ENCODE measurements around the gene AKAP12. TPM values are rescaled to one million over a fixed set of nuclear protein-coding genes. Genes with fewer than 3 reads are reported as not detected.

Gene AKAP12
- 113 and 143 TPM in 2 replicates for total RNA-seq

DNA sequence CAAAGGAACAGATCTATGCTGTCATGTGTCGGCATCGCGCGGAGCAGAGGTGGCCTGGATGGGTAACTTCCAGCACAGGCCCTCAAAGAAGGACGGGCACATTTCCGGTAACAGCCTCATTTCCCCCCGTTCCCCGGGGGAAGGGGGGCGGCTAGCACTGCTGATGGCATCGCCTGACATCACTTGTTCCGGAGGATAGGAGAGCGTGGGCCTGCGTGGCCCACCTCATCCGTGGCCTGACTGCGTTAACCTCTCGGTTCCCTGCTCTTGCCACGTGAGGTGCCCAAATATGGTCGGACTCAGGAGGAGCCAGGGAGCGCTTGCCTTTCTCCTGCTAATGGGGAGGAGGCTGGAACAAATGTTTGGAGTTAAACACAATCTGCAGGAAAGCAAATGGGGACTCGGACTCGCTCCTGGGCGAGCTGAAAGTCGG lies at the start of gene AKAP12:
Gene AKAP12, plus strand, starts transcription at position 365 of the 433 bp plus-strand sequence. CDS start 596 bp downstream, outside the sequence.

GRCh38 chr6:151391471-151392413 lies 152.0 kb downstream of the AKAP12 start, which contains the start of gene ZBTB2:
ZBTB2 (minus strand) TSS chr6:151391559; CDS start chr6:151373637, 17,922 bp downstream.

Other genes starting within 250 kb of the AKAP12 start
- 7.9 and 9.8 TPM in 2 replicates for gene ZBTB2, start 151.6 kb downstream of the AKAP12 start, total RNA-seq
- 29.5 and 42.9 TPM in 2 replicates for gene RMND1, start 212.2 kb downstream of the AKAP12 start, total RNA-seq

Data from bronchial smooth muscle cell (primary cell).